Neural cell (in vitro differentiated cells): ENCODE measurements around the gene TOR3A. TPM values are rescaled to one million over a fixed set of nuclear protein-coding genes. Genes with fewer than 3 reads are reported as not detected.
"Not testable (repeated sequence)": the region's sequence is repeated elsewhere in the genome, so short reads cannot be mapped to it uniquely, and the experiment has no call there.

Experiments used
- H2AFZ ChIP-seq: fragments of 200-600, 300-800 bp; sonication (generic), shearing (Covaris generic); 2 replicates; pipeline ENCODE4 v1.6.0; 2014; ENCODE audit warnings: low read depth, mild to moderate bottlenecking, antibody characterized with exemption, low read length, moderate library complexity
- H3F3A ChIP-seq: fragments of 200-600 bp; shearing (Covaris generic); 2 replicates; pipeline ENCODE4 v1.6.1; 2016; ENCODE audit warnings: mild to moderate bottlenecking, moderate library complexity, mixed read lengths, antibody characterized with exemption, low read length; ENCODE audit not compliant: insufficient read depth, poor library complexity, severe bottlenecking
- H3K27ac ChIP-seq: fragments of 200-600, 300-800 bp; sonication (generic), shearing (Covaris generic); 2 replicates; pipeline ENCODE4 v1.5.1; 2014; ENCODE audit warnings: mild to moderate bottlenecking, low read length, moderate library complexity
- H3K27me3 ChIP-seq: fragments of 300-800, 200-600 bp; sonication (generic), shearing (Covaris generic); 2 replicates; pipeline ENCODE4 v1.6.0; 2014; ENCODE audit warnings: mild to moderate bottlenecking, low read depth, low read length, moderate library complexity; ENCODE audit not compliant: insufficient read depth
- H3K36me3 ChIP-seq: fragments of 300-800, 200-600 bp; sonication (generic), shearing (Covaris generic); 2 replicates; pipeline ENCODE4 v1.5.1; 2014; ENCODE audit warnings: mild to moderate bottlenecking, antibody characterized with exemption, low read length, moderate library complexity; ENCODE audit not compliant: insufficient read depth
- H3K4me2 ChIP-seq: fragments of 300-800, 200-600 bp; sonication (generic), shearing (Covaris generic); 2 replicates; pipeline ENCODE4 v1.6.0; 2014; ENCODE audit warnings: mild to moderate bottlenecking, low read length
- H3K4me3 ChIP-seq: fragments of 300-800, 200-600 bp; sonication (generic), shearing (Covaris generic); 2 replicates; pipeline ENCODE4 v1.5.1; 2014; ENCODE audit warnings: mild to moderate bottlenecking, low read length, moderate library complexity
- H3K79me2 ChIP-seq: fragments of 200-600 bp; shearing (Covaris generic); replicated peaks from 2 replicates; pipeline ENCODE4 v1.6.0; 2014; ENCODE audit warnings: mild to moderate bottlenecking, low read length, moderate library complexity; ENCODE audit not compliant: insufficient read depth
- H3K9ac ChIP-seq: fragments of 300-800, 200-600 bp; sonication (generic), shearing (Covaris generic); 2 replicates; pipeline ENCODE4 v1.6.1; 2016; ENCODE audit warnings: mild to moderate bottlenecking, low read length, mixed read lengths
- H3K9me2 ChIP-seq: fragments of 200-600 bp; shearing (Covaris generic); 2 replicates; pipeline ENCODE4 v1.6.1; 2016; ENCODE audit warnings: mild to moderate bottlenecking, low read length, mixed read lengths; ENCODE audit not compliant: insufficient read depth
- H3K9me3 ChIP-seq: fragments of 200-600, 300-800 bp; sonication (generic), shearing (Covaris generic); 2 replicates; pipeline ENCODE4 v1.6.1; 2016; ENCODE audit warnings: mild to moderate bottlenecking, mixed run types, low read length, moderate library complexity, mixed read lengths
- H4K20me1 ChIP-seq: fragments of 200-600 bp; shearing (Covaris generic); 2 replicates; pipeline ENCODE4 v1.6.1; 2016; ENCODE audit warnings: mild to moderate bottlenecking, mixed run types; ENCODE audit not compliant: insufficient read depth
- EP300 ChIP-seq: fragments of 450-650 bp; conservative IDR thresholded peaks from 2 replicates; pipeline ENCODE4 v1.6.1; 2014; ENCODE audit warnings: antibody characterized with exemption, mild to moderate bottlenecking, moderate library complexity; ENCODE audit not compliant: poor library complexity, severe bottlenecking
- EZH2 ChIP-seq: fragments of 200-600, 300-800 bp; shearing (Covaris generic), sonication (generic); IDR thresholded peaks from 2 replicates; pipeline ENCODE4 v1.6.1; 2014; ENCODE audit warnings: antibody characterized with exemption, low read length, borderline replicate concordance, mild to moderate bottlenecking; ENCODE audit not compliant: insufficient read depth, poor library complexity, severe bottlenecking
- MXI1 ChIP-seq: fragments of 450-650 bp; conservative IDR thresholded peaks from 2 replicates; pipeline ENCODE4 v1.6.1; 2014; ENCODE audit warnings: antibody characterized with exemption, mild to moderate bottlenecking; ENCODE audit not compliant: poor library complexity, severe bottlenecking
- POLR2AphosphoS5 ChIP-seq: IDR thresholded peaks from 2 replicates; pipeline ENCODE4 v1.6.1; 2012
- RAD21 ChIP-seq: fragments of 450-650 bp; conservative IDR thresholded peaks from 2 replicates; pipeline ENCODE4 v1.6.1; 2014; ENCODE audit warnings: antibody characterized with exemption, mild to moderate bottlenecking, moderate library complexity
- SMC3 ChIP-seq: fragments of 450-650 bp; conservative IDR thresholded peaks from 2 replicates; pipeline ENCODE4 v1.6.1; 2014; ENCODE audit warnings: antibody characterized with exemption, mild to moderate bottlenecking, moderate library complexity; ENCODE audit not compliant: poor library complexity
- TAF1 ChIP-seq: IDR thresholded peaks from 2 replicates; pipeline ENCODE4 v1.6.1; 2012; ENCODE audit warnings: low read depth
- polyA plus RNA-seq: library from polyadenylated mRNA; depleted of rRNA; stranded (reverse); fragments of >200 nt; gene quantifications from 2 replicates; pipeline ENCODE4 v1.2.3, GENCODE V29; 2014
- TF ChIP-seq, protein P1 (sequence below): fragments of 450-650 bp; IDR thresholded peaks from 2 replicates; pipeline ENCODE4 v1.5.1; 2014; ENCODE audit warnings: antibody characterized with exemption, mild to moderate bottlenecking, moderate library complexity; ENCODE audit not compliant: poor library complexity, severe bottlenecking
- TF ChIP-seq, protein P2 (sequence below): IDR thresholded peaks from 2 replicates; pipeline ENCODE4 v1.6.1; 2012; ENCODE audit warnings: borderline replicate concordance

Gene TOR3A
- polyA plus RNA-seq, 1 donor from 2014 or later = 13.5 TPM

DNA sequence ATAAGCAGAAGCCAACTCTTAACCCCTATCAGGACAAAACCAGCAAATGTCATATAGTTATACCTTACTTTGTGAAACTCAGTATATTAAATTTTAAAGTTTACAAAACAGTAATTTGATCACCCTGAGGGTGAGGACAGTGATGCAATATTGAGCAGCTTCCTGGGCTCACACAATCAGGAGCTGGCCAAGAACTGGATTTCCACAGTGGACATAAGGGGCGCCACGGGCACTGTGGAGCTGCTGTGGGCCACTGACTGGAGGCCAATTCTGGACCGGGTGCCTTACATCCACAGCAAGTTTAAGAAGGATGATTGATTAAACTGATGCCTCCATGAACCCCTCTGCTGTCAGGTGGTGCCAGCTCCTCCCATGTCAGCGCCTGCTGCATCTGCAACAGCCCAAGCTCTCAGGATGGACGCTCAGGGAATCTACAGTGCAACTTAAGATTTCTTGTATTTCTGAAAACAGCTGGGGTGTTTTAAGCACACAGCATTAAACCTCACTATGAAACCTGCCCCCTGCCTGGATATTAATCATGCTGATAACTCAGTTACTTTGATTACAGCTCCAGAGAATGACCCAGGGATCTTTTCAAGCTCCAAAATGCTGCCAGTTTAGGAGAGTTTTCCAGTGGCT lies 55.9 kb downstream of the TOR3A start:
- no peak overlapping the region for H2AFZ ChIP-seq
- no peak overlapping the region for H3K4me3 ChIP-seq
- H3K79me2 ChIP-seq = peaks cover 3% of the 10 kb centered on the region
- H3F3A ChIP-seq = no peaks in the 10 kb centered on the region
- no peak overlapping the region for H3K9ac ChIP-seq
- TF ChIP-seq RAD21 = no peak
- no peak for TF ChIP-seq TAF1
- TF ChIP-seq, protein P1, sequence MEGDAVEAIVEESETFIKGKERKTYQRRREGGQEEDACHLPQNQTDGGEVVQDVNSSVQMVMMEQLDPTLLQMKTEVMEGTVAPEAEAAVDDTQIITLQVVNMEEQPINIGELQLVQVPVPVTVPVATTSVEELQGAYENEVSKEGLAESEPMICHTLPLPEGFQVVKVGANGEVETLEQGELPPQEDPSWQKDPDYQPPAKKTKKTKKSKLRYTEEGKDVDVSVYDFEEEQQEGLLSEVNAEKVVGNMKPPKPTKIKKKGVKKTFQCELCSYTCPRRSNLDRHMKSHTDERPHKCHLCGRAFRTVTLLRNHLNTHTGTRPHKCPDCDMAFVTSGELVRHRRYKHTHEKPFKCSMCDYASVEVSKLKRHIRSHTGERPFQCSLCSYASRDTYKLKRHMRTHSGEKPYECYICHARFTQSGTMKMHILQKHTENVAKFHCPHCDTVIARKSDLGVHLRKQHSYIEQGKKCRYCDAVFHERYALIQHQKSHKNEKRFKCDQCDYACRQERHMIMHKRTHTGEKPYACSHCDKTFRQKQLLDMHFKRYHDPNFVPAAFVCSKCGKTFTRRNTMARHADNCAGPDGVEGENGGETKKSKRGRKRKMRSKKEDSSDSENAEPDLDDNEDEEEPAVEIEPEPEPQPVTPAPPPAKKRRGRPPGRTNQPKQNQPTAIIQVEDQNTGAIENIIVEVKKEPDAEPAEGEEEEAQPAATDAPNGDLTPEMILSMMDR = no peak
- no peak for TF ChIP-seq SMC3
- TF ChIP-seq EP300 = no peak
- TF ChIP-seq, protein P2, sequence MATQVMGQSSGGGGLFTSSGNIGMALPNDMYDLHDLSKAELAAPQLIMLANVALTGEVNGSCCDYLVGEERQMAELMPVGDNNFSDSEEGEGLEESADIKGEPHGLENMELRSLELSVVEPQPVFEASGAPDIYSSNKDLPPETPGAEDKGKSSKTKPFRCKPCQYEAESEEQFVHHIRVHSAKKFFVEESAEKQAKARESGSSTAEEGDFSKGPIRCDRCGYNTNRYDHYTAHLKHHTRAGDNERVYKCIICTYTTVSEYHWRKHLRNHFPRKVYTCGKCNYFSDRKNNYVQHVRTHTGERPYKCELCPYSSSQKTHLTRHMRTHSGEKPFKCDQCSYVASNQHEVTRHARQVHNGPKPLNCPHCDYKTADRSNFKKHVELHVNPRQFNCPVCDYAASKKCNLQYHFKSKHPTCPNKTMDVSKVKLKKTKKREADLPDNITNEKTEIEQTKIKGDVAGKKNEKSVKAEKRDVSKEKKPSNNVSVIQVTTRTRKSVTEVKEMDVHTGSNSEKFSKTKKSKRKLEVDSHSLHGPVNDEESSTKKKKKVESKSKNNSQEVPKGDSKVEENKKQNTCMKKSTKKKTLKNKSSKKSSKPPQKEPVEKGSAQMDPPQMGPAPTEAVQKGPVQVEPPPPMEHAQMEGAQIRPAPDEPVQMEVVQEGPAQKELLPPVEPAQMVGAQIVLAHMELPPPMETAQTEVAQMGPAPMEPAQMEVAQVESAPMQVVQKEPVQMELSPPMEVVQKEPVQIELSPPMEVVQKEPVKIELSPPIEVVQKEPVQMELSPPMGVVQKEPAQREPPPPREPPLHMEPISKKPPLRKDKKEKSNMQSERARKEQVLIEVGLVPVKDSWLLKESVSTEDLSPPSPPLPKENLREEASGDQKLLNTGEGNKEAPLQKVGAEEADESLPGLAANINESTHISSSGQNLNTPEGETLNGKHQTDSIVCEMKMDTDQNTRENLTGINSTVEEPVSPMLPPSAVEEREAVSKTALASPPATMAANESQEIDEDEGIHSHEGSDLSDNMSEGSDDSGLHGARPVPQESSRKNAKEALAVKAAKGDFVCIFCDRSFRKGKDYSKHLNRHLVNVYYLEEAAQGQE = no peak
- H3K27me3 ChIP-seq = no peaks in the 10 kb centered on the region
- no peak overlapping the region for H3K4me2 ChIP-seq
- H3K9me2 ChIP-seq = no peaks in the 10 kb centered on the region
- H3K27ac ChIP-seq = no peak overlapping the region
- no peaks in the 10 kb centered on the region for H3K36me3 ChIP-seq
- no peaks in the 10 kb centered on the region for H3K9me3 ChIP-seq
- no peaks in the 10 kb centered on the region for H4K20me1 ChIP-seq

DNA sequence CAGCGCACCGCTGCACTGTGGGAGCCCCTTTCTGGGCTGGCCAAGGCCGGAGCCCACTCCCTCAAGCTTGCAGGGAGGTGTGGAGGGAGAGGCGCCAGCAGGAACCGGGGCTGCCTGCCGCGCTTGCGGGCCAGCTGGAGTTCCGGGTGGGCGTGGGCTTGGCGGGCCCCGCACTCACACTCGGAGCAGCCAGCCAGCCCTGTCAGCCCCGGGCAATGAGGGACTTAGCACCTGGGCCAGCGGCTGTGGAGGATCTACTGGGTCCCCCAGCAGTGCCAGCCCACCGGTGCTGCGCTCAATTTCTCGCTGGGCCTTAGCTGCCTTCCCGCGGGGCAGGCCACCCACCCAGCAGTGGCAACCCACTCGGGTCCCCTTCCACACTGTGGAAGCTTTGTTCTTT lies 56.9 kb downstream of the TOR3A start:
- H3K27ac ChIP-seq, H2AFZ ChIP-seq, H3F3A ChIP-seq, H3K9ac ChIP-seq, H3K27me3 ChIP-seq, H4K20me1 ChIP-seq, H3K36me3 ChIP-seq, H3K79me2 ChIP-seq, H3K9me2 ChIP-seq, H3K4me3 ChIP-seq, H3K9me3 ChIP-seq, H3K4me2 ChIP-seq: not testable (repeated sequence)

DNA sequence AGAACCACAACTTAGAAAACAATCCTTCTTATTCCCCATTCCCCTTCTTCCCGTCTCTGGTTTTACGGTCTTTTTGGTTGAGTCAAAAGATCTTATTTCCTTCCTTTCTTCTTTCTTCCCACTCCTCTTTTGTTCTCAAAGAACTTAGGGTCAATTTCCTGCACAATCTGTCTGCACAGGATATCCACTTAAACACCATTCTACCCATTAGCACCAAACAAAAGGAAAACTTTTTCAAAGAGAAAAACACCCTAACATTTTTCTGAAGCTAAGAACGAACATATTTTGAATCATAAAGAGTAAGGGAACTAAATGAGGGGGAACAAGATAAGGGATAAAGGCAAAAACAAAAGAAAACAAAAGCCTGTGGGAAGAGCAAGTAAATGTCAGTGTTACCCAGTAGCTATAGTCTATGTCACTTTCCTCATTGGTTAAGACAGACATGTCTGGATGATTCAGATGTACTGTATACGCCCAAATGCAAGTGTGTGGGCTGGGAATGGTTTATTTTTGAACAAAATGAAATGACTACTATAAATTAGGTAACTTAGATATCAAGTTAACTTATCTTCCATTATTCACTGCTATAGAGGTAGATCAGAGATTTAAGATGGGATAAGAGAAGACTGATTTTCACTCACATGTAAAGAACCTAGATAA lies 59.9 kb downstream of the TOR3A start:
- TF ChIP-seq, protein P1 = no peak
- TF ChIP-seq, protein P2 = no peak
- TF ChIP-seq TAF1 = no peak
- no peak for TF ChIP-seq RAD21
- TF ChIP-seq MXI1 = no peak
- no peak for TF ChIP-seq POLR2AphosphoS5
- TF ChIP-seq SMC3 = no peak
- no peak for TF ChIP-seq EP300
- no peak for TF ChIP-seq EZH2
- no peak overlapping the region for H3K4me3 ChIP-seq

More for the DNA sequence above, 59.9 kb downstream of the TOR3A start:
- Histone ChIP-seq H3K9me2 (no peaks in the 10 kb centered on the region), H3K4me2 (no peak overlapping the region), H2AFZ (no peak overlapping the region), H3K9me3 (no peaks in the 10 kb centered on the region), H3K79me2 (peaks cover 2% of the 10 kb centered on the region), H4K20me1 (no peaks in the 10 kb centered on the region), H3F3A (no peaks in the 10 kb centered on the region), H3K27ac (no peak overlapping the region), H3K36me3 (no peaks in the 10 kb centered on the region), H3K9ac (no peak overlapping the region), H3K27me3 (no peaks in the 10 kb centered on the region)
